ENCODE data around the gene TOP3B. TPM values are rescaled to one million over a fixed set of nuclear protein-coding genes. Genes with fewer than 3 reads are reported as not detected.

Gene TOP3B
- total RNA-seq, 1 experiment from 2014 or later: 29.1 TPM

DNA sequence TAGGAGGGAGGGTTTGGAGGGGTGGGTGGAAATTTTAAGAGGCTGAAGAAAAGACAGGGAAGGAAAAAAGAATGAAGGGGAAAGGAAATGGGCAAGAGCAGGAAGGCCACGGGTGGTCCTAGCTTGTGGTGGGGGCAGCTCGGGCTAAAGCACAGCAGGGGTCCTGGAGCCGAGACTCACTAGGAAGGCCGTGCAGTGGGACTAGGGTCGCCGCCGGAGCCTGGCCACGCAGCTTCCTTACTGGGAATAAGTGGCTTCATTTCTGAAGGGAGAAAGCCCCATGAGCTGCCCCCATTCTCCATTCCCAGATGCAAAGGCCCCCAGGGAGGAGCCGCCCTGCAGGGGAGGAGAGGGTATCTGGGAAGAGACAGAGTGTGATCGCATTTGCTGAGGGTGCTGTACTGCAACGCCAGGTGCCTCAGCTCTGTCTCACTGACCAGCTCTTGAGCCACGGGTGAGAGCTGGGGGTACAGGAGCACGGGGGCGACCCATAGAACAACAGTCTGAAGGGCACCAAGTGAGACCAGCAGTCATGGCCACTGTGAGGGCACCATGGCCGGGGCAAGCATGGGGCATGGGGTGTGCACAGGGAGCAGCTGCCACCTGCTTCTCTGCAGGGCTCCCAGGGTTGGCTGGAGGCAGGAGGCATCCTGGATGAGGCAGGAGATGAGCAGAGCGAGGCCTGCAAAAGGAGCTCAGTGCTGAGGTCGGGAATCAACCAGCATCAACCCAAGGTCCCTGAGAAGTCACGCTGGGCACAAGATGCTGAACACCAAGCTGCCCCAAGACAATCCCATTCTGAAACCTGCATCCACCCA, 11.6 kb downstream of the TOP3B start:
- ChIA-PET CTCF (no interaction called here), POLR2A (interaction anchor here (0.6 kb wide), 1 partner anchor 345 kb away, joined by 3 read pairs; no protein-coding TSS in a partner anchor)
- DNase-seq (ENCODE audit: low read depth, low spot score) (no peak), ATAC-seq (no peak)
- no peak overlapping the region for H3K27ac ChIP-seq (ENCODE audit: low read length)
- no peaks in the 10 kb centered on the region for H3K4me1 ChIP-seq (ENCODE audit: control insufficient read depth, insufficient read depth, low read length)
- H3K36me3 ChIP-seq (ENCODE audit: control insufficient read depth, insufficient read depth, low read length): no peaks in the 10 kb centered on the region
- no TSS peak for BruUV-seq (replicated peaks)
- no peak overlapping the region for H3K4me3 ChIP-seq (ENCODE audit: low read depth in 2 of 2, low read length in 2 of 2)
- no peak for TF ChIP-seq SIN3A (IDR thresholded peaks at IDR 0.05; ENCODE audit: borderline replicate concordance, insufficient read depth, low read depth, low read length)
- TF ChIP-seq, protein P1, sequence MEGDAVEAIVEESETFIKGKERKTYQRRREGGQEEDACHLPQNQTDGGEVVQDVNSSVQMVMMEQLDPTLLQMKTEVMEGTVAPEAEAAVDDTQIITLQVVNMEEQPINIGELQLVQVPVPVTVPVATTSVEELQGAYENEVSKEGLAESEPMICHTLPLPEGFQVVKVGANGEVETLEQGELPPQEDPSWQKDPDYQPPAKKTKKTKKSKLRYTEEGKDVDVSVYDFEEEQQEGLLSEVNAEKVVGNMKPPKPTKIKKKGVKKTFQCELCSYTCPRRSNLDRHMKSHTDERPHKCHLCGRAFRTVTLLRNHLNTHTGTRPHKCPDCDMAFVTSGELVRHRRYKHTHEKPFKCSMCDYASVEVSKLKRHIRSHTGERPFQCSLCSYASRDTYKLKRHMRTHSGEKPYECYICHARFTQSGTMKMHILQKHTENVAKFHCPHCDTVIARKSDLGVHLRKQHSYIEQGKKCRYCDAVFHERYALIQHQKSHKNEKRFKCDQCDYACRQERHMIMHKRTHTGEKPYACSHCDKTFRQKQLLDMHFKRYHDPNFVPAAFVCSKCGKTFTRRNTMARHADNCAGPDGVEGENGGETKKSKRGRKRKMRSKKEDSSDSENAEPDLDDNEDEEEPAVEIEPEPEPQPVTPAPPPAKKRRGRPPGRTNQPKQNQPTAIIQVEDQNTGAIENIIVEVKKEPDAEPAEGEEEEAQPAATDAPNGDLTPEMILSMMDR (IDR thresholded peaks at IDR 0.05): no peak
- TF ChIP-seq POLR2AphosphoS5 (IDR thresholded peaks at IDR 0.05; ENCODE audit: low read depth, low read length): no peak
- TF ChIP-seq, protein P2, sequence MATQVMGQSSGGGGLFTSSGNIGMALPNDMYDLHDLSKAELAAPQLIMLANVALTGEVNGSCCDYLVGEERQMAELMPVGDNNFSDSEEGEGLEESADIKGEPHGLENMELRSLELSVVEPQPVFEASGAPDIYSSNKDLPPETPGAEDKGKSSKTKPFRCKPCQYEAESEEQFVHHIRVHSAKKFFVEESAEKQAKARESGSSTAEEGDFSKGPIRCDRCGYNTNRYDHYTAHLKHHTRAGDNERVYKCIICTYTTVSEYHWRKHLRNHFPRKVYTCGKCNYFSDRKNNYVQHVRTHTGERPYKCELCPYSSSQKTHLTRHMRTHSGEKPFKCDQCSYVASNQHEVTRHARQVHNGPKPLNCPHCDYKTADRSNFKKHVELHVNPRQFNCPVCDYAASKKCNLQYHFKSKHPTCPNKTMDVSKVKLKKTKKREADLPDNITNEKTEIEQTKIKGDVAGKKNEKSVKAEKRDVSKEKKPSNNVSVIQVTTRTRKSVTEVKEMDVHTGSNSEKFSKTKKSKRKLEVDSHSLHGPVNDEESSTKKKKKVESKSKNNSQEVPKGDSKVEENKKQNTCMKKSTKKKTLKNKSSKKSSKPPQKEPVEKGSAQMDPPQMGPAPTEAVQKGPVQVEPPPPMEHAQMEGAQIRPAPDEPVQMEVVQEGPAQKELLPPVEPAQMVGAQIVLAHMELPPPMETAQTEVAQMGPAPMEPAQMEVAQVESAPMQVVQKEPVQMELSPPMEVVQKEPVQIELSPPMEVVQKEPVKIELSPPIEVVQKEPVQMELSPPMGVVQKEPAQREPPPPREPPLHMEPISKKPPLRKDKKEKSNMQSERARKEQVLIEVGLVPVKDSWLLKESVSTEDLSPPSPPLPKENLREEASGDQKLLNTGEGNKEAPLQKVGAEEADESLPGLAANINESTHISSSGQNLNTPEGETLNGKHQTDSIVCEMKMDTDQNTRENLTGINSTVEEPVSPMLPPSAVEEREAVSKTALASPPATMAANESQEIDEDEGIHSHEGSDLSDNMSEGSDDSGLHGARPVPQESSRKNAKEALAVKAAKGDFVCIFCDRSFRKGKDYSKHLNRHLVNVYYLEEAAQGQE (IDR thresholded peaks at IDR 0.05; ENCODE audit: insufficient read depth in 1 of 2, low read depth in 2 of 2, low read length in 1 of 2): no peak
- TF ChIP-seq TCF7L2 (IDR thresholded peaks at IDR 0.05; ENCODE audit: low read depth, low read length): no peak
- intact Hi-C loops (cut with micrococcal nuclease; ENCODE audit: unreplicated experiment) (no loop called here), in situ Hi-C loops (cut with HindIII; ENCODE audit: low pct_unique_long_range_greater_than_20kb, low sequenced_read_pairs) (no loop called here)
- no peaks in the 10 kb centered on the region for H3K9me3 ChIP-seq (ENCODE audit: control insufficient read depth, insufficient read depth, low read depth, low read length)
- H3K27me3 ChIP-seq (ENCODE audit: control insufficient read depth, insufficient read depth, low read length): no peaks in the 10 kb centered on the region

DNA sequence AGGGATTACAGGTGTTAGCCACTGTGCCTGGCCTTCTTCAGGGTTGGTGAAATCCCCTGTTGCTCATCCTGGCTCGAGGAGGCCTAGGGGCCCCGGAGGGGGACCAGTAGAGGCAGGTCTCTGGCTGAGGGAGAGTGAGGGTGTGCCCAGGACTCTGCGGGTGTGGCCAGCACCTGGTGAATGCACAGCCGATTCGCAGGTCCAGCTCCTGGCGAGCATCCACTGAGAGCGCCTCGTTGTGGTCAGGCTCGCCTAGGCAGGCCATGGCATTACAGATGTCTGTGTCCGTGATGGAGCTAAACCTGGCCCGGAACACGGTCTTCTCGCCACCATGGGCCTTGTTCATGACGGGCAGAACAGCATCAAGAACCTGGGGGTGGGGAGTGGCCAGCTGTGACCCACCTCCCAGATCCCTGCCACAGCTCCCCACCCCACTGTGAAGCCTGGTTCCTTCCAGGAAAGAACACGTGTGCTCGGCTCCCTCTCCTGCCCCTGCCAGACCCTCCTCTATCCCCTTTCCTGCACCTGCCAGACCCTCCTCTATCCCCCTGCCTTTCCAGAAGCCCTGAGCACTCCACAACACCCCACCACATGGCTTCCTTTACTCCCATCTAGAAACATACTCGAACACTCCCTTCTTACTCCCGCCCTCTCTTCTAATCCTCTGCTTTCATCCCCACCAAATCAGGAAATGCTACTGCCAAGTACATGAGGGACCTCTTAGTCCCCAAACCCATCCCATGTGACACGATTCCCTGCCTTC, 12.4 kb downstream of the TOP3B start:
- no peak for DNase-seq (ENCODE audit: low read depth, low spot score)
- TF ChIP-seq SIN3A (IDR thresholded peaks at IDR 0.05; ENCODE audit: borderline replicate concordance, insufficient read depth, low read depth, low read length) (no peak), POLR2AphosphoS5 (IDR thresholded peaks at IDR 0.05; ENCODE audit: low read depth, low read length) (no peak), TCF7L2 (IDR thresholded peaks at IDR 0.05; ENCODE audit: low read depth, low read length) (no peak)
- TF ChIP-seq, protein P1 (IDR thresholded peaks at IDR 0.05): no peak
- TF ChIP-seq, protein P2 (IDR thresholded peaks at IDR 0.05; ENCODE audit: insufficient read depth in 1 of 2, low read depth in 2 of 2, low read length in 1 of 2): no peak
- BruUV-seq (replicated peaks): no TSS peak
- ChIA-PET CTCF (no interaction called here), POLR2A (no interaction called here)
- Histone ChIP-seq H3K27ac (ENCODE audit: low read length) (no peak overlapping the region), H3K4me1 (ENCODE audit: control insufficient read depth, insufficient read depth, low read length) (no peaks in the 10 kb centered on the region), H3K27me3 (ENCODE audit: control insufficient read depth, insufficient read depth, low read length) (no peaks in the 10 kb centered on the region), H3K9me3 (ENCODE audit: control insufficient read depth, insufficient read depth, low read depth, low read length) (no peaks in the 10 kb centered on the region), H3K36me3 (ENCODE audit: control insufficient read depth, insufficient read depth, low read length) (no peaks in the 10 kb centered on the region), H3K4me3 (ENCODE audit: low read depth in 2 of 2, low read length in 2 of 2) (no peak overlapping the region)
- in situ Hi-C loops (cut with HindIII; ENCODE audit: low pct_unique_long_range_greater_than_20kb, low sequenced_read_pairs) (no loop called here), intact Hi-C loops (cut with micrococcal nuclease; ENCODE audit: unreplicated experiment) (no loop called here)
- ATAC-seq: no peak
